ENCODE results near the gene PLXNA4.

GRCh38 chr7:132499487-132499886 lies 76.8 kb downstream of the PLXNA4 start:
- no peak for TF ChIP-seq POLR2A (IDR thresholded peaks at IDR 0.05; ENCODE audit: low read depth, low read length)
- TF ChIP-seq TAF1 (IDR thresholded peaks at IDR 0.05; ENCODE audit: low read depth, low read length) = no peak
- no peak for TF ChIP-seq POLR2AphosphoS5 (IDR thresholded peaks at IDR 0.05; ENCODE audit: low read depth, low read length)
- TF ChIP-seq SPI1 (IDR thresholded peaks at IDR 0.05; ENCODE audit: low read depth, low read length) = no peak
